HEK293 (cell line): ENCODE data around the gene PDE6B.

ENCODE experiments used
- CTCF ChIA-PET: fragments of 350-600 bp; formaldehyde crosslinking; extraction: SDS; loops from one replicate; lab custom pipeline; 2021; ENCODE audit warnings: antibody characterized with exemption; lab: Yijun Ruan, JAX
- POLR2A ChIA-PET: fragments of 300-600 bp; formaldehyde crosslinking; extraction: SDS; loops from one replicate; lab custom pipeline; 2020; ENCODE audit warnings: antibody characterized with exemption, inconsistent platforms; lab: Yijun Ruan, JAX
- H3K27ac ChIP-seq: fragments of 200-500 bp; sonication (Bioruptor generic); 2 replicates; pipeline ENCODE4 v1.5.1; 2014; ENCODE audit warnings: low read depth, low read length, control low read depth, inconsistent platforms; ENCODE audit errors: extremely low read depth
- H3K36me3 ChIP-seq, 2 experiments: fragments of 200-500 bp in 1 of 2; sonication (Bioruptor generic) in 1 of 2; 1 replicate in 1 of 2; 2 replicates in 1 of 2; pipeline ENCODE4 v1.5.1; 2014 to 2017; ENCODE audit warnings: inconsistent platforms in 2 of 2, low read length in 2 of 2; ENCODE audit not compliant: control insufficient read depth in 2 of 2, insufficient read depth in 1 of 2
- H3K4me1 ChIP-seq: fragments of 200-500 bp; sonication (Bioruptor generic); 2 replicates; pipeline ENCODE4 v1.5.1; 2014; ENCODE audit warnings: mild to moderate bottlenecking, low read length, inconsistent platforms; ENCODE audit not compliant: control insufficient read depth, insufficient read depth
- H3K4me3 ChIP-seq: 2 replicates; pipeline ENCODE4 v1.5.1; 2011; ENCODE audit warnings: low read depth, mild to moderate bottlenecking, control low read depth, low read length, moderate library complexity
- H3K9me3 ChIP-seq: fragments of 200-500 bp; sonication (Bioruptor generic); 2 replicates; pipeline ENCODE4 v1.5.1; 2014; ENCODE audit warnings: low read depth, low read length, inconsistent platforms; ENCODE audit not compliant: control insufficient read depth, insufficient read depth
- GLI2 ChIP-seq: fragments of 450-650 bp; formaldehyde crosslinking; IDR thresholded peaks from 2 replicates; pipeline ENCODE4; 2017; ENCODE audit warnings: missing biosample characterization, missing genetic modification characterization, low read depth, borderline replicate concordance
- GLI4 ChIP-seq: fragments of 450-650 bp; formaldehyde crosslinking; IDR thresholded peaks from 2 replicates; pipeline ENCODE4 v1.5.1; 2016; ENCODE audit warnings: missing biosample characterization, missing genetic modification characterization
- KLF16 ChIP-seq: fragments of 450-650 bp; formaldehyde crosslinking; IDR thresholded peaks from 2 replicates; pipeline ENCODE4 v1.5.1; 2017; ENCODE audit warnings: missing biosample characterization, missing genetic modification characterization
- SALL2 ChIP-seq: fragments of 450-650 bp; formaldehyde crosslinking; IDR thresholded peaks from 2 replicates; pipeline ENCODE4 v1.5.0; 2017; ENCODE audit warnings: missing biosample characterization, mild to moderate bottlenecking, missing genetic modification characterization, borderline replicate concordance
- SCRT1 ChIP-seq: fragments of 450-650 bp; formaldehyde crosslinking; IDR thresholded peaks from 2 replicates; pipeline ENCODE4 v1.5.1; 2016; ENCODE audit warnings: missing biosample characterization, missing genetic modification characterization, borderline replicate concordance
- WT1 ChIP-seq: fragments of 450-650 bp; formaldehyde crosslinking; IDR thresholded peaks from 2 replicates; pipeline ENCODE4 v1.5.1; 2016; ENCODE audit warnings: missing biosample characterization, missing genetic modification characterization
- ZBTB48 ChIP-seq: fragments of 450-650 bp; formaldehyde crosslinking; IDR thresholded peaks from 2 replicates; pipeline ENCODE4 v1.5.1; 2016; ENCODE audit warnings: missing biosample characterization, missing genetic modification characterization
- ZNF138 ChIP-seq: fragments of 450-650 bp; formaldehyde crosslinking; IDR thresholded peaks from 2 replicates; pipeline ENCODE4 v1.5.1; 2016; ENCODE audit warnings: missing biosample characterization, missing genetic modification characterization, borderline replicate concordance
- ZNF175 ChIP-seq: fragments of 450-650 bp; formaldehyde crosslinking; IDR thresholded peaks from 2 replicates; pipeline ENCODE4 v1.5.1; 2016; ENCODE audit warnings: missing biosample characterization, missing genetic modification characterization
- ZNF221 ChIP-seq: fragments of 450-650 bp; formaldehyde crosslinking; IDR thresholded peaks from 2 replicates; pipeline ENCODE4 v1.5.1; 2017; ENCODE audit warnings: missing biosample characterization, missing genetic modification characterization, borderline replicate concordance
- ZNF239 ChIP-seq: fragments of 450-650 bp; formaldehyde crosslinking; IDR thresholded peaks from 2 replicates; pipeline ENCODE4 v1.5.1; 2016; ENCODE audit warnings: missing biosample characterization, missing genetic modification characterization
- ZNF362 ChIP-seq: fragments of 450-650 bp; formaldehyde crosslinking; IDR thresholded peaks from 2 replicates; pipeline ENCODE4 v1.5.1; 2016; ENCODE audit warnings: missing biosample characterization, missing genetic modification characterization
- ZNF560 ChIP-seq: fragments of 450-650 bp; formaldehyde crosslinking; IDR thresholded peaks from 2 replicates; pipeline ENCODE4 v1.5.1; 2017; ENCODE audit warnings: missing biosample characterization, missing genetic modification characterization, borderline replicate concordance
- ZNF623 ChIP-seq: fragments of 450-650 bp; formaldehyde crosslinking; IDR thresholded peaks from 2 replicates; pipeline ENCODE4 v1.5.1; 2016; ENCODE audit warnings: missing biosample characterization, missing genetic modification characterization
- ZNF639 ChIP-seq: fragments of 450-650 bp; formaldehyde crosslinking; IDR thresholded peaks from 2 replicates; pipeline ENCODE4 v1.5.1; 2016; ENCODE audit warnings: missing biosample characterization, missing genetic modification characterization
- ZNF660 ChIP-seq: fragments of 450-650 bp; IDR thresholded peaks from 2 replicates; pipeline ENCODE4 v1.5.1; 2018; ENCODE audit warnings: missing biosample characterization, mild to moderate bottlenecking, missing genetic modification characterization
- ZNF704 ChIP-seq: fragments of 450-650 bp; formaldehyde crosslinking; IDR thresholded peaks from 2 replicates; pipeline ENCODE4 v1.5.1; 2016; ENCODE audit warnings: missing biosample characterization, missing genetic modification characterization
- ZNF785 ChIP-seq: fragments of 450-650 bp; formaldehyde crosslinking; IDR thresholded peaks from 2 replicates; pipeline ENCODE4 v1.5.1; 2016; ENCODE audit warnings: missing biosample characterization, missing genetic modification characterization
- TF ChIP-seq, protein P1 (sequence below): fragments of 450-650 bp; formaldehyde crosslinking; IDR thresholded peaks from 2 replicates; pipeline ENCODE4 v1.5.1; 2016; ENCODE audit warnings: missing biosample characterization, missing genetic modification characterization
- TF ChIP-seq, protein P2 (sequence below): fragments of 450-650 bp; formaldehyde crosslinking; IDR thresholded peaks from 2 replicates; pipeline ENCODE4 v1.5.1; 2016; ENCODE audit warnings: missing biosample characterization, missing genetic modification characterization

The PDE6B gene

DNA sequence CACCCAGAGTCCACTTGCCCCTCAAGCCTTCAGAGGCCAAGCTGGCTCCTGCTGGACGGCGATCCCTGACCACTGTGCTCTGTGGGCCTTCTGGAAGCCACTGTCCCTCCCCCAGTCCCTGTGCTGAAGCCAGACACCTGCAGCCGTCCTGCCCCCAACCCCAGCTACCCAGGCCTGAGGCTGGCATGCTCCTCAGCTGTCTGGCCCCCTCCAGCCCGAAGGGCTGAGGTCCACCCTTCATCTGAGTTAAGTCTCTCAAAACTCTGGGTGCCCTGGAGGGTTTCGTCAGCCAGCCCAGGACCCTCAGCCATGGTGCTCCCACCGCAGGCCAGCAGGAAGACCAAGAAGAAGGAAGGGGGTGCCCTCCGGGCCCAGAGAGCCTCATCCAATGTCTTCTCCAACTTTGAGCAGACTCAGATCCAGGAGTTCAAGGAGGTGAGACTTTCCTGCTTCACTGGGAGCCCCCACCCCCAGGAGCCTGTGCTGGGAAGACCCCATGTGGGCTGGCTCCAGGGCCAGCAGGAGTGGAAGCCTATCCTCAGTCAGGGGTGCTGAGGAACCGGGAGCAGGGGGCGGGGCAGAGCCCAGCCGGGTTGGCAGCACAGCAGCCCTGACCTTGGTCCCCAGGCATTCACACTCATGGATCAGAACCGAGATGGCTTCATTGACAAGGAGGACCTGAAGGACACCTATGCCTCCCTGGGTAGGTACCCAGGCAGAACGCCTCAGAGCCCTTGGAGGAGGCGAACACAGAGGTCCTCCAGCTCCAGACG is 53.1 kb downstream of the PDE6B start (continued):
- TF ChIP-seq, protein P1, sequence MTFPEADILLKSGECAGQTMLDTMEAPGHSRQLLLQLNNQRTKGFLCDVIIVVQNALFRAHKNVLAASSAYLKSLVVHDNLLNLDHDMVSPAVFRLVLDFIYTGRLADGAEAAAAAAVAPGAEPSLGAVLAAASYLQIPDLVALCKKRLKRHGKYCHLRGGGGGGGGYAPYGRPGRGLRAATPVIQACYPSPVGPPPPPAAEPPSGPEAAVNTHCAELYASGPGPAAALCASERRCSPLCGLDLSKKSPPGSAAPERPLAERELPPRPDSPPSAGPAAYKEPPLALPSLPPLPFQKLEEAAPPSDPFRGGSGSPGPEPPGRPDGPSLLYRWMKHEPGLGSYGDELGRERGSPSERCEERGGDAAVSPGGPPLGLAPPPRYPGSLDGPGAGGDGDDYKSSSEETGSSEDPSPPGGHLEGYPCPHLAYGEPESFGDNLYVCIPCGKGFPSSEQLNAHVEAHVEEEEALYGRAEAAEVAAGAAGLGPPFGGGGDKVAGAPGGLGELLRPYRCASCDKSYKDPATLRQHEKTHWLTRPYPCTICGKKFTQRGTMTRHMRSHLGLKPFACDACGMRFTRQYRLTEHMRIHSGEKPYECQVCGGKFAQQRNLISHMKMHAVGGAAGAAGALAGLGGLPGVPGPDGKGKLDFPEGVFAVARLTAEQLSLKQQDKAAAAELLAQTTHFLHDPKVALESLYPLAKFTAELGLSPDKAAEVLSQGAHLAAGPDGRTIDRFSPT (tag by site-specific recombination) = no peak

DNA sequence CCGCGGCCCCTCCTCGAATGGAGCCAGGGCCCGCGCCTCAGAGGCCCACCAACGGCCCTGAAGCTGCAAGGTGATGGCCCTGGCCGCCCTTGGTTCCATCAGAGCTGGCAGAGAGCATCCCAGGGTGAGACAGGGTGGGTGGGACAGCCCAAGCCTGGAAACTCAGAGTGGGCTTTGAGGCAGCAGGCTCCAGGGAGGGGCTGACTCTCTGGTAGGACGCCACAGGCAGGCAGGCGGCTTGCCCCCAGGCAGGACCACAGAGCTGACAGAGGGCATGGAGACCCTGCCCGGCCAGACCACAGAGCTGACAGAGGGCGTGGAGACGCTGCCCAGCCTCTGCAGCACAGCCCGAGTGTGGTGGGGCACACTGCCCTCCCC is 53.7 kb downstream of the PDE6B start:
- no peak for TF ChIP-seq ZNF175
- TF ChIP-seq SALL2 (tag by site-specific recombination) = no peak
- TF ChIP-seq GLI4 (tag by site-specific recombination) = no peak
- TF ChIP-seq, protein P2, sequence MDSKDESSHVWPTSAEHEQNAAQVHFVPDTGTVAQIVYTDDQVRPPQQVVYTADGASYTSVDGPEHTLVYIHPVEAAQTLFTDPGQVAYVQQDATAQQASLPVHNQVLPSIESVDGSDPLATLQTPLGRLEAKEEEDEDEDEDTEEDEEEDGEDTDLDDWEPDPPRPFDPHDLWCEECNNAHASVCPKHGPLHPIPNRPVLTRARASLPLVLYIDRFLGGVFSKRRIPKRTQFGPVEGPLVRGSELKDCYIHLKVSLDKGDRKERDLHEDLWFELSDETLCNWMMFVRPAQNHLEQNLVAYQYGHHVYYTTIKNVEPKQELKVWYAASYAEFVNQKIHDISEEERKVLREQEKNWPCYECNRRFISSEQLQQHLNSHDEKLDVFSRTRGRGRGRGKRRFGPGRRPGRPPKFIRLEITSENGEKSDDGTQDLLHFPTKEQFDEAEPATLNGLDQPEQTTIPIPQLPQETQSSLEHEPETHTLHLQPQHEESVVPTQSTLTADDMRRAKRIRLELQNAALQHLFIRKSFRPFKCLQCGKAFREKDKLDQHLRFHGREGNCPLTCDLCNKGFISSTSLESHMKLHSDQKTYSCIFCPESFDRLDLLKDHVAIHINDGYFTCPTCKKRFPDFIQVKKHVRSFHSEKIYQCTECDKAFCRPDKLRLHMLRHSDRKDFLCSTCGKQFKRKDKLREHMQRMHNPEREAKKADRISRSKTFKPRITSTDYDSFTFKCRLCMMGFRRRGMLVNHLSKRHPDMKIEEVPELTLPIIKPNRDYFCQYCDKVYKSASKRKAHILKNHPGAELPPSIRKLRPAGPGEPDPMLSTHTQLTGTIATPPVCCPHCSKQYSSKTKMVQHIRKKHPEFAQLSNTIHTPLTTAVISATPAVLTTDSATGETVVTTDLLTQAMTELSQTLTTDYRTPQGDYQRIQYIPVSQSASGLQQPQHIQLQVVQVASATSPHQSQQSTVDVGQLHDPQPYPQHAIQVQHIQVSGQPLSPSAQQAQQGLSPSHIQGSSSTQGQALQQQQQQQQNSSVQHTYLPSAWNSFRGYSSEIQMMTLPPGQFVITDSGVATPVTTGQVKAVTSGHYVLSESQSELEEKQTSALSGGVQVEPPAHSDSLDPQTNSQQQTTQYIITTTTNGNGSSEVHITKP (tag by site-specific recombination) = no peak
- TF ChIP-seq ZNF221 (tag by site-specific recombination) = no peak
- no peak for TF ChIP-seq ZNF639 (tag by site-specific recombination)
- TF ChIP-seq ZNF623 (tag by site-specific recombination) = no peak
- TF ChIP-seq ZNF239 (tag by site-specific recombination) = no peak
- no peak for TF ChIP-seq ZNF560
- no peak for TF ChIP-seq GLI2 (tag by site-specific recombination)
- no peak for TF ChIP-seq ZNF362 (tag by site-specific recombination)
- TF ChIP-seq ZNF704 (tag by site-specific recombination) = no peak
- no peak for TF ChIP-seq ZBTB48 (tag by site-specific recombination)
- no peak for TF ChIP-seq SCRT1 (tag by site-specific recombination)
- TF ChIP-seq ZNF138 (tag by site-specific recombination) = no peak
- TF ChIP-seq WT1 (tag by site-specific recombination) = no peak
- no peak for TF ChIP-seq KLF16 (tag by site-specific recombination)
- no peak for TF ChIP-seq ZNF785 (tag by site-specific recombination)
- TF ChIP-seq ZNF660 (tag by site-specific recombination) = no peak
- POLR2A ChIA-PET = no interaction called here
- H3K9me3 ChIP-seq = no peaks in the 10 kb centered on the region
- CTCF ChIA-PET = no interaction called here
- H3K27ac ChIP-seq = no peak overlapping the region
- H3K4me3 ChIP-seq = no peak overlapping the region
- peaks cover 3% of the 10 kb centered on the region for H3K4me1 ChIP-seq
- H3K36me3 ChIP-seq = peaks cover 0 to 8% of the 10 kb centered on the region in 2 experiments; a peak in 1 of 3 replicates
